ENCODE measurements around the gene TTL. TPM values are rescaled to one million over a fixed set of nuclear protein-coding genes. Genes with fewer than 3 reads are reported as not detected.

The TTL gene
- total and polyA plus RNA-seq, 2 of the 13 experiments (the other 11 are each of a cell fraction or from before 2014, with no cell fraction given), result 19.0 to 59.8 TPM

GRCh38 chr2:112584134-112584890 is 102.4 kb downstream of the TTL start, which contains the start of gene CHCHD5 (continued):
- TF ChIP-seq ZNF121 (CRISPR knock-in tag; IDR thresholded peaks at IDR 0.05) (no peak), BCLAF1 (IDR thresholded peaks at IDR 0.05) (no peak), ZNF552 (CRISPR knock-in tag; IDR thresholded peaks at IDR 0.05; ENCODE audit: borderline replicate concordance) (0 out of 2 replicates have a peak, but pooled peaks have one; percentile 85), ZFP37 (CRISPR knock-in tag; IDR thresholded peaks at IDR 0.05; ENCODE audit: borderline replicate concordance) (peak; percentile 46), KLF15 (CRISPR knock-in tag; IDR thresholded peaks at IDR 0.05; ENCODE audit: borderline replicate concordance) (no peak; the same call in 1 of the 2 replicates), ZNF615 (CRISPR knock-in tag; IDR thresholded peaks at IDR 0.05; ENCODE audit: borderline replicate concordance) (no peak; the same call in 1 of the 2 replicates), SRSF1 (optimal IDR thresholded peaks at IDR 0.05; ENCODE audit: low read depth, low read length) (peak; percentile 84), ZSCAN9 (CRISPR knock-in tag; IDR thresholded peaks at IDR 0.05; ENCODE audit: borderline replicate concordance) (0 out of 2 replicates have a peak, but pooled peaks have one; percentile 20), ZNF572 (CRISPR knock-in tag; IDR thresholded peaks at IDR 0.05) (peak; percentile 81), NCOR1 (IDR thresholded peaks at IDR 0.05; ENCODE audit: borderline replicate concordance, low read length) (peak; percentile 25; the same call in 1 of the 2 replicates), SUZ12 (IDR thresholded peaks at IDR 0.05; ENCODE audit: low read depth, low read length) (no peak), KMT2B (CRISPR knock-in tag; IDR thresholded peaks at IDR 0.05) (peak; percentile 88; the same call in 1 of the 2 replicates), NFRKB (IDR thresholded peaks at IDR 0.05) (peak; percentile 91), HIC2 (CRISPR knock-in tag; IDR thresholded peaks at IDR 0.05; ENCODE audit: low read depth) (peak; percentile 17; the same call in 1 of the 2 replicates), ZNF574 (CRISPR knock-in tag; IDR thresholded peaks at IDR 0.05) (peak; percentile 97), ZNF12 (CRISPR knock-in tag; IDR thresholded peaks at IDR 0.05) (peak; percentile 65; the same call in 1 of the 2 replicates), PRDM4 (CRISPR knock-in tag; IDR thresholded peaks at IDR 0.05; ENCODE audit: borderline replicate concordance) (no peak; the same call in 1 of the 2 replicates), ZMYM2 (CRISPR knock-in tag; IDR thresholded peaks at IDR 0.05) (no peak)
